Effector memory CD8-positive, alpha-beta T cell (primary cell): ENCODE data around the gene TSPAN18.

Experiments
- ATAC-seq: fragments of 150-1000 bp; cut with Tn5 transposase; replicated peaks from 2 replicates; pipeline ENCODE4 v1.10.0; 2021; ENCODE audit warnings: mild to moderate bottlenecking, moderate library complexity
- DNase-seq, 3 experiments: peaks; one replicate each; pipeline ENCODE4 v3.0.0; 2021
- H3K27ac Mint-ChIP-seq, 2 donors: one replicate each; pipeline ENCODE4 v1.8.0; 2022; ENCODE audit warnings: mild to moderate bottlenecking in 2 of 2, mixed read lengths in 2 of 2, moderate library complexity in 2 of 2
- H3K27me3 Mint-ChIP-seq, 2 donors: one replicate each; pipeline ENCODE4 v1.8.0; 2022; ENCODE audit warnings: mixed read lengths in 2 of 2
- H3K36me3 Mint-ChIP-seq: one replicate; pipeline ENCODE4 v1.8.0; 2022; ENCODE audit warnings: mild to moderate bottlenecking, moderate library complexity, mixed read lengths; ENCODE audit not compliant: insufficient read depth
- H3K4me1 Mint-ChIP-seq, 2 donors: one replicate each; pipeline ENCODE4 v1.8.0; 2022; ENCODE audit warnings: low read depth in 2 of 2, mixed read lengths in 2 of 2
- H3K4me3 Mint-ChIP-seq, 2 donors: one replicate each; pipeline ENCODE4 v1.8.0; 2022; ENCODE audit warnings: mild to moderate bottlenecking in 2 of 2, mixed read lengths in 2 of 2, moderate library complexity in 2 of 2
- H3K9me3 Mint-ChIP-seq, 2 donors: one replicate each; pipeline ENCODE4 v1.8.0; 2022; ENCODE audit warnings: mixed read lengths in 2 of 2

TSPAN18 gene

GRCh38 chr11:44885065-44885810, 158.5 kb downstream of the TSPAN18 start:
- Mint-ChIP-seq H3K27ac (no peak overlapping the region), H3K27me3 (no peaks in the 10 kb centered on the region), H3K4me1 (peaks cover 9 to 20% of the 10 kb centered on the region in 2 donors), H3K36me3 (no peaks in the 10 kb centered on the region), H3K4me3 (no peak overlapping the region), H3K9me3 (no peaks in the 10 kb centered on the region)
- DNase-seq, result no peak
- ATAC-seq, result no peak

GRCh38 chr11:44885919-44886789, 159.4 kb downstream of the TSPAN18 start:
- H3K9me3 Mint-ChIP-seq, result no peaks in the 10 kb centered on the region
- H3K27ac Mint-ChIP-seq, result no peak overlapping the region
- ATAC-seq (no peak), DNase-seq (no peak)
- H3K4me1 Mint-ChIP-seq, result peaks cover 9 to 20% of the 10 kb centered on the region in 2 donors
- no peak overlapping the region for H3K4me3 Mint-ChIP-seq
- no peaks in the 10 kb centered on the region for H3K27me3 Mint-ChIP-seq
- no peaks in the 10 kb centered on the region for H3K36me3 Mint-ChIP-seq

- Mint-ChIP-seq H3K36me3 (no peaks in the 10 kb centered on the region), H3K27ac (no peak overlapping the region), H3K9me3 (no peaks in the 10 kb centered on the region), H3K4me1 (peaks cover 9 to 23% of the 10 kb centered on the region in 2 donors), H3K4me3 (no peak overlapping the region), H3K27me3 (no peaks in the 10 kb centered on the region)
- ATAC-seq (no peak), DNase-seq (no peak)
These were observed 160.0 kb downstream of the TSPAN18 start for GRCh38 chr11:44886790-44887140.

GRCh38 chr11:44887636-44888035, 160.9 kb downstream of the TSPAN18 start:
- no peak for DNase-seq
- no peaks in the 10 kb centered on the region for H3K9me3 Mint-ChIP-seq

GRCh38 chr11:44889266-44889665, 162.5 kb downstream of the TSPAN18 start:
- ATAC-seq (no peak), DNase-seq (no peak)
- H3K27ac Mint-ChIP-seq, result no peak overlapping the region
- no peak overlapping the region for H3K4me3 Mint-ChIP-seq
- no peaks in the 10 kb centered on the region for H3K9me3 Mint-ChIP-seq
- H3K36me3 Mint-ChIP-seq, result no peaks in the 10 kb centered on the region
- H3K4me1 Mint-ChIP-seq, result peaks cover 3 to 19% of the 10 kb centered on the region in 2 donors
- no peaks in the 10 kb centered on the region for H3K27me3 Mint-ChIP-seq

More at GRCh38 chr11:44887636-44888035, 160.9 kb downstream of the TSPAN18 start:
- H3K4me1 Mint-ChIP-seq, result peaks cover 12 to 22% of the 10 kb centered on the region in 2 donors
- H3K27ac Mint-ChIP-seq, result no peak overlapping the region
- H3K4me3 Mint-ChIP-seq, result no peak overlapping the region
- H3K36me3 Mint-ChIP-seq, result no peaks in the 10 kb centered on the region
- no peaks in the 10 kb centered on the region for H3K27me3 Mint-ChIP-seq
- no peak for ATAC-seq

GRCh38 chr11:44892843-44893242, 166.1 kb downstream of the TSPAN18 start:
- no peak overlapping the region for H3K4me3 Mint-ChIP-seq
- H3K4me1 Mint-ChIP-seq, result peaks cover 3 to 16% of the 10 kb centered on the region in 2 donors
- H3K36me3 Mint-ChIP-seq, result no peaks in the 10 kb centered on the region
- no peaks in the 10 kb centered on the region for H3K27me3 Mint-ChIP-seq
- no peak for DNase-seq
- no peak for ATAC-seq
- H3K27ac Mint-ChIP-seq, result peak overlapping the region in 1 of 2 donors; percentile 82
- H3K9me3 Mint-ChIP-seq, result no peaks in the 10 kb centered on the region

GRCh38 chr11:44893308-44893822, 166.6 kb downstream of the TSPAN18 start:
- H3K9me3 Mint-ChIP-seq, result no peaks in the 10 kb centered on the region
- no peaks in the 10 kb centered on the region for H3K36me3 Mint-ChIP-seq
- H3K27ac Mint-ChIP-seq, result no peak overlapping the region
- H3K4me3 Mint-ChIP-seq, result no peak overlapping the region
- no peaks in the 10 kb centered on the region for H3K27me3 Mint-ChIP-seq
- DNase-seq, result no peak
- no peak for ATAC-seq
- peaks cover 3 to 16% of the 10 kb centered on the region in 2 donors for H3K4me1 Mint-ChIP-seq

GRCh38 chr11:44893846-44894617, 167.3 kb downstream of the TSPAN18 start:
- H3K36me3 Mint-ChIP-seq, result no peaks in the 10 kb centered on the region
- ATAC-seq (peak; percentile 94), DNase-seq (peak; percentile 58 to 60 (median 58))

GRCh38 chr11:44899959-44900358, 173.2 kb downstream of the TSPAN18 start:
- DNase-seq, result peak in 1 of 3 experiments; percentile 20
- no peaks in the 10 kb centered on the region for H3K9me3 Mint-ChIP-seq
- no peaks in the 10 kb centered on the region for H3K4me1 Mint-ChIP-seq
- H3K27me3 Mint-ChIP-seq, result no peaks in the 10 kb centered on the region
- no peak for ATAC-seq
- H3K27ac Mint-ChIP-seq, result no peak overlapping the region
- peaks cover 4% of the 10 kb centered on the region for H3K36me3 Mint-ChIP-seq
- no peak overlapping the region for H3K4me3 Mint-ChIP-seq

More at GRCh38 chr11:44893846-44894617, 167.3 kb downstream of the TSPAN18 start:
- no peak overlapping the region for H3K4me3 Mint-ChIP-seq
- no peak overlapping the region for H3K27ac Mint-ChIP-seq
- H3K27me3 Mint-ChIP-seq, result no peaks in the 10 kb centered on the region
- H3K4me1 Mint-ChIP-seq, result peaks cover 3 to 15% of the 10 kb centered on the region in 2 donors
- H3K9me3 Mint-ChIP-seq, result no peaks in the 10 kb centered on the region

- no peak overlapping the region for H3K4me3 Mint-ChIP-seq
- DNase-seq (no peak), ATAC-seq (no peak)
- H3K27ac Mint-ChIP-seq, result peak overlapping the region in 1 of 2 donors; percentile 55
- H3K27me3 Mint-ChIP-seq, result no peaks in the 10 kb centered on the region
- no peaks in the 10 kb centered on the region for H3K4me1 Mint-ChIP-seq
- H3K36me3 Mint-ChIP-seq, result peaks cover 4% of the 10 kb centered on the region
- H3K9me3 Mint-ChIP-seq, result no peaks in the 10 kb centered on the region
These were observed 174.4 kb downstream of the TSPAN18 start for GRCh38 chr11:44901120-44901633.

- Mint-ChIP-seq H3K27ac (peak overlapping the region in 1 of 2 donors; percentile 26), H3K4me3 (no peak overlapping the region), H3K36me3 (peaks cover 4% of the 10 kb centered on the region), H3K27me3 (no peaks in the 10 kb centered on the region), H3K4me1 (no peaks in the 10 kb centered on the region), H3K9me3 (no peaks in the 10 kb centered on the region)
- DNase-seq (no peak), ATAC-seq (no peak)
These were observed 175.0 kb downstream of the TSPAN18 start for GRCh38 chr11:44901786-44902185.

GRCh38 chr11:44903035-44903434, 176.3 kb downstream of the TSPAN18 start:
- peak overlapping the region; percentile 26 to 61 for H3K27ac Mint-ChIP-seq
- H3K9me3 Mint-ChIP-seq, result no peaks in the 10 kb centered on the region
- no peak overlapping the region for H3K4me3 Mint-ChIP-seq
- DNase-seq (no peak), ATAC-seq (no peak)
- H3K4me1 Mint-ChIP-seq, result no peaks in the 10 kb centered on the region
- H3K36me3 Mint-ChIP-seq, result peaks cover 7% of the 10 kb centered on the region
- H3K27me3 Mint-ChIP-seq, result no peaks in the 10 kb centered on the region

GRCh38 chr11:44903518-44903917, 176.8 kb downstream of the TSPAN18 start:
- peaks cover 7% of the 10 kb centered on the region for H3K36me3 Mint-ChIP-seq

More at GRCh38 chr11:44903518-44903917, 176.8 kb downstream of the TSPAN18 start:
- H3K4me1 Mint-ChIP-seq, result no peaks in the 10 kb centered on the region
- no peaks in the 10 kb centered on the region for H3K9me3 Mint-ChIP-seq
- peak overlapping the region in 1 of 2 donors; percentile 61 for H3K27ac Mint-ChIP-seq
- no peak for DNase-seq
- H3K27me3 Mint-ChIP-seq, result no peaks in the 10 kb centered on the region
- ATAC-seq, result no peak
- H3K4me3 Mint-ChIP-seq, result no peak overlapping the region
